Activated CD4-positive, alpha-beta T cell treated with anti-CD3 and anti-CD28 coated beads for 48 hours (primary cell): ENCODE results near the gene ZFPL1.

Source experiments
- DNase-seq: peaks from one replicate; pipeline ENCODE4 v3.0.0-alpha.2; 2020

Gene ZFPL1

GRCh38 chr11:65083834-65084597, at the start of gene ZFPL1, which contains the start of gene CDCA5:
Gene ZFPL1 (plus strand): TSS chr11:65084222. CDS start chr11:65084699, 477 bp downstream.
Gene CDCA5 (minus strand): TSS chr11:65084040. CDS start chr11:65083978, 62 bp downstream.
- peak; percentile 97 for DNase-seq

- DNase-seq, result no peak
Measured at GRCh38 chr11:65034423-65034822, 49.6 kb upstream of the ZFPL1 start.

DNA sequence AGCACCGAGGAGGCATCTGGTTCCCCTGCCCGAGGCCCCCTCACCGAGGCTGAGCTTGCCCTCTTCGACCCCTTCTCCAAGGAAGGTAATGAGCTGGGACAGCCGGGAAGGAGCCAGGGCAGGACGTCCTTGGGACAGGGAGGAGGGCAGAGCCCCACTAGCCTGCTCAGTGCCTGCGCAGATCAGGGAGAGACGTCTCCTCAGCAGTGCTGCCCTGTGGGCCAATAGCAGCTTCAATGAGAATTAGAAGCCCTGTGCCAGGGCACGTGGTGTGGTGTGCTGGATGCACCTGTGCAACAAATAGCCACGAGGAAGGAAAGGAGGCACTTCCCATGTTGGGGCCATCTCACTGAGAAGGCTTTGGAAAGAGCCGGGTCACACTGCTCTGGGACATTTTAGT, 48.4 kb upstream of the ZFPL1 start:
- DNase-seq, result no peak

- DNase-seq, result no peak
Measured at GRCh38 chr11:65036931-65037330, 47.1 kb upstream of the ZFPL1 start.

DNA sequence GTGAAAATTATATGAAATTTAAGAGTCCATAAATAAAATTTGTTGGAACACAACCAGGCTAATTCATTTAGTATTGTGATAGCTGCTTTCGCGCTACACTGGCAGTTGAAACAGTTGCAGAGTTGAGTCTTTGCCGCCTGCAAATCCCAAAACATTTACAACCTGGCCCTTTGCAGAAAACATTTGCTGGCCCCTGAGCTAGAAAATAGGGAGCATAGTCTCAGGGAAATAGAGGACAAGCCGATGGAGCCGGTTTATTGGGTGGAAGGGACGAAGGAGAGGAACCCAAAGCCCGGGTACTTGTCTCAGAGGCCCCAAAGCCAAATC, 43.5 kb upstream of the ZFPL1 start:
- DNase-seq, result no peak

- DNase-seq, result peak; percentile 93
Measured at GRCh38 chr11:65040847-65041622, 43.0 kb upstream of the ZFPL1 start, which contains the start of gene SAC3D1. Gene SAC3D1 (plus strand): TSS chr11:65041210. CDS start chr11:65041293, 83 bp downstream.

- DNase-seq, result no peak
Measured at GRCh38 chr11:65042891-65043290, 41.1 kb upstream of the ZFPL1 start.

DNA sequence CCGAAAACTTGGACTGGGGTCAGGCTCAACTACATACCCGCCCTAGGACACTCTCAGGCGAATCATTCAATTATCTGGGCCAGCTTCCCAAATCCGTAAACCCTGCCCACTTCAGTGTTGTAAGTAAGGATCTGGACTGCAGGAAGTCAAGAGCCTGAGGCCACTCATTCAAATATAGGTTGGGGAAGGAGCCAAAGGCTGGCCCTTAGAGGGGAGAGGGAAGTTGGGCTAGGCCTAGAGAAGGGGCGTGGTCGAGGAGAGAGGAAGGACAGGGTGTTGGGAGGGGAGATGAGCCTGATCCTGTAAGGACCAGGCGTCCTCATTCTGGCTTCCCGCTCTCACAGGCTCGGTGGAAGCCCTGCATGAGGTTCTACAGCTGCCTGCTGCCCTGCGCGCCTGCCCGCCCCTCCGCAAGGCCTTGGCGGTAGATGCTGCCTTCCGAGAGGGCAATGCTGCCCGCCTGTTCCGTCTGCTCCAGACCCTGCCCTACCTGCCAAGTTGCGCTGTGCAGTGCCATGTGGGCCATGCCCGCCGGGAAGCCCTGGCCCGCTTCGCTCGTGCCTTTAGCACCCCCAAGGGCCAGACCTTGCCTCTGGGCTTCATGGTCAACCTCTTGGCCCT, 40.0 kb upstream of the ZFPL1 start:
- no peak for DNase-seq

- no peak for DNase-seq
Measured at GRCh38 chr11:65045061-65045460, 39.0 kb upstream of the ZFPL1 start.

DNA sequence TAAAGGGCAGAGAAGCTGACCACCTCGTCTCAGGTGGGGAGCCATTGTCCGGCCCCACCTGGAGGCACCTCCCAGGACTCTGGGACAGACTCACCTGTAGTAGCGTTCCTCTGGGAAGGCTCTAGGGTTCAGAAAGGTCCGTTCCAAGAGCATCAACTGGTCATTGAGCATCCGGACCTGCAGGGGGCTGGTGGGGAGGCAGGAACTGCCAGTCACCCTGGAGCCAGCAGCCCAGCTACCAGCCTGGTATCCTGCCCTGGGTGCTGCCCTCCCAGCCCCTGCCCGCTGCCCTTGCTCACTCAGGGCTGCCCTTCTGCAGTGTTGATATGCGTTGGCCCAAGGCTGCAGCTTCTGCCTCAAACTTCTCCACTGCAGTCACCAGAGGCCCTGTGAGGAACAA, 38.3 kb upstream of the ZFPL1 start:
- no peak for DNase-seq

DNA sequence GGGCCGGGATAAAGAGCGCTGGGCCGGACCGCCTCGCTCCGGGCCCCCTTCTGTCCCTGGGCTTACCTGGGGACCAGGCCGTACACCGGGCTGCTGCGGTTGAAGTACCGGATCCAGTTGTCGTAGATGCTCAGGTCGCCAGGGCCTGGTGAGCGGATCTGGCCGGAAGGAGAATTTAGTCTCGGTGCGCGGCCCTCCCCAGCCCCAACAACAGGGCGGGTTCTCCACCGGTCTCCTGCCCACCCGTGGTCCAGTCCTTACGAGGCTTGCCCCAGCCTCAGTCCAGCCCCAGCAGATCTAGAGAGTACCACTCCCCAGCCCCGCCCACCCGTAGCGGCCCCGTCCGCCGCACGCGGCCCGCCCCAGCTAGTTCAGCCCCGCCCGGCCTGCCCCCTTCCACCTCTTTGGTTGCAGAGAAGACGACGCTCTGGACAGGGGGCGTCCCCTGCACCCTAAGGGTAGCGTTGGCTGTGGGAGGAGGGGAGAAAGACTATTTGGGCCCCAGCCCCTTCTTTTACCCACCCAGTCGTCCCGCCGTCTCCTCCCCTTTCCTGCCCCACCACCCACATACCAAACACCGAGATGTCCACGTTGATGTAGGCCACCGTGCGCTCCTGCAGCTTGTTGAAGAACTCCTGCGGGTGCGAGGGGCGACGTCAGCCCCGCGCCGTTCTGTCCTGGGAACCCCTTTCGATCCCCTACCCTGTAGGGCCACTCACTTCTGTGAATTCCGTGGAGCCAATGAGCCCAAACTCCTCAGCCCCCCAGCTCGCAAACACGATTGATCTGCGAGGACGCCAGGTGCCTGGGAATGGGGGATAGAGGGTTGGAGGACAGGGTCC, 36.2 kb upstream of the ZFPL1 start:
- DNase-seq, result peak; percentile 43

DNA sequence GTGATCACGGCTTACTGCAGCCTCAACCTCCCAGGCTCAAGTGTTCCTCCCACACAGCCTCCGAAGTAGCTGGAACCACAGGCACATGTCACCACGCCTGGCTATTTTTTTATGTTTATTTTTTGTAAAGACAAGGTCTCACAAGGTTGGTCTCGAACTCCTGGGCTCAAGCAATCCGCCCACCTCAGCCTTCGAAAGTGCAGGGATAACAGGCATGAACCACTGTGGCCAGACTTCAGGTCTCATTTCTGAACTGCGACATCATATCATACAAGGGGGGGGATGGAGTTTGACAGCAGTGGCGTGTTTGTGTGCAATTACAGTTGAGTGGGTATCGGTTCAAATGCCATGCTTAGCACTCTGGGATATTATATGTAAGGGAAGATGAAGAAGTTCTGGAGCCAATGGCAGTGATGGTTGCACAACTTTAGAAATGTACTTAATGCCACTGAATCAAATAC, 32.6 kb upstream of the ZFPL1 start:
- no peak for DNase-seq

DNA sequence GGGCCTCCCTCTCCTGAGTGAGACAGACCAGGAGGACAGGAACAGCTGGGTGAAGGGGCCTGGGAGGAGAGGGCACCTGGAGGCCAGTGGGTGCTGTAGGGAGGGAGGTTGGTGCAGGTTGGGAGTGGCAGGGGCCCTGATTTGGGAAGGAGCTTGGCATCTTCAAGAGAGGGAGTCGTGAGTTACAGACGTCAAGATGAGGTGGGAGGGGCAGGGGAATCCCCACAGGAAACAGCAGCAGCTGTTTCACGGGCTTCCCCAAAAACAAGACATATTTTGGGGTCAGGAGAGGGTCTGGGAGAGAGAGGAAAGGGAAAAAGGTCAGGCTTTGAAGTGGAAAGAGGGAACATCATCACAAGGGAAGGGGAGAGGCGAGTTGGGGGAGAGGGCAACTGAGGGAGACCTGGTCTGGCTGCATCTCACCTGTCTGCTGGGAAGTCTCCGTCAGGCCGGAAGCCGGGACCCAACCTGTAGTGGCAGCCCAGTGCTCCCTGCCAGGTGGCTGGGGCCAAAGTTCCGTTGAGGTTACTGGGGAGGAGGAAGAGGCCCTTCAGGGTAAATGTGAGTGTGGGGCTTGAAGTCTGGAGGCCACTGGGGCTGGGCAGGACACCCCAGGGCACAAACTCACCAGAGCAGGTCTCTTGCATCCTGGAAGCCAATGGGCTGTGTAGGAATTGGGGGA, 30.1 kb upstream of the ZFPL1 start:
- no peak for DNase-seq

GRCh38 chr11:65055538-65055937, 28.5 kb upstream of the ZFPL1 start:
- no peak for DNase-seq

- DNase-seq, result no peak
Measured at GRCh38 chr11:65056999-65057398, 27.0 kb upstream of the ZFPL1 start.

DNA sequence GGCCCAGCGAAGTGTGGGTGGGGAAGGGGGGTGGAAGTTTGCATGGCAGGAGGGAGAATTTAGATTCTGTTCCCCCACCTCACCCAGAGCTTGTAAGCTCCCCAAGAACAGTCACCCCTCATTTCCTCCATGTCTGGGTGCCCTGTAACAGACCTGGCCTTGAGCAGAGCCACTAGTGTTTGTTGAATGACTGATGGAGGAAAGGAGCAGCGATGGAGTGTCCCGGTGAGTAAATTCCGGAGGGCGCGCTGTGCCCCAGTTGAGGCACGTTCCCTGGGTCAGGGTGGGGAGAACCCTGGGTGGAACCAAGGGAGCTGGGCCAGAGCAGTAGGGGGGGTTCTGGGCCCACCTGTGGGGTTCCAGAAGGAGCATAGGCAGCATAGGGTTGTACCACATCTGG, 26.5 kb upstream of the ZFPL1 start:
- no peak for DNase-seq

GRCh38 chr11:65058012-65058411, 26.0 kb upstream of the ZFPL1 start:
- DNase-seq, result no peak

DNA sequence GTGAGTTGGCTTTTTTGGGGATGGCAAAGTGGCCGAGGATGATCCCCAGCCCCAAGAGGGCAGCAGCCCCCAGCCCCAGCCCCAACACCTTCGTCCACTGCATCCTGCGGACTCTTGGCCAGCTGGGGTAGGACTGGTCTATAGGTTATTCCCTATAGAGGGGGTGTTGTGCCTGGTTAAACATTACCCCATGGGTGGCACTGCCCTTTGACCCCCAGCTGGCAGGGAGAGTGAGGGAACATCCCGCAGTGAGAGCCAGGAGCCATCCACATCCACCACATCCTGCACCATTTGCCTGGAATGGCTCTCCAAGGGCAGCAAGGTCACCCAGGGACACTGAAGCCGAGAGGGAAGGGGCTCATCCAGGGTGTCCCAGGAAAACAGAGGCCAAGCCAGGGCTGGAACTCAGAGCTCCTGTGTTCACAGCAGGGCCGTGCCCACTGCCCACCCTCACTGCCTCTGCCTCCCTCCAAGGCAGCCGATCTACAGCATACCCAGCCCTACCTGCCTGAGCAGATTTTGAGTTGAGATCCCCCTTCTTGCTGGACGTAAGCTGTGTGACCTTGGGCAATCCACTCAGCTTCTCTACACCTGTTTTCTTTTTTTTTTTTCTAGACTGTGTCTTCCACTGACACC, 25.5 kb upstream of the ZFPL1 start, which contains the start of gene NAALADL1:
TSS of gene NAALADL1 (minus strand) at position 135 of the 636 bp plus-strand sequence. CDS start at position 103, 32 bp downstream.
- DNase-seq, result no peak

DNA sequence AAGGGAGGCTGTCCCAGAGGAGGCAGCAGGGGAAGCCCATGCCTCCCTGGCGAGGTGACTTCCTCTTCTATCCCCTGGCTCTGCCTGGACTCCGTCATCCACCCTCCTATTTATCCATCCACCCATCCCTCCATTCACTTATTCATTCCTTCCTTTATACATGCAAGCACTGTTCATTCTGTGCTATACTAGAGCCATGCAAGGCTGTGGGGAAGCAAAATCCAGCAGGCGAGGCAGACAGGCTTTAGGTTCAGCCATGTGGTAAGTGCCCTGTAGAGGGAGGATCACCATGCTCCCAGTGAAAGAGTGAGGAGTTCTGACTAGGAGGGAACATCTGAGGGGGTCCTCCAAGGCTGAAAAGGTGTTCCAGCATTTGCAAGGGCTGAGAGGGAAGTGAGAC, 24.5 kb upstream of the ZFPL1 start:
- DNase-seq, result no peak

GRCh38 chr11:65059959-65060824, 23.8 kb upstream of the ZFPL1 start:
- no peak for DNase-seq
